SK-N-SH (cell line): ENCODE results near the gene FLG. TPM values are rescaled to one million over a fixed set of nuclear protein-coding genes. Genes with fewer than 3 reads are reported as not detected.

ENCODE experiments used
- CTCF ChIA-PET: fragments of 300-600, 350-600 bp; formaldehyde crosslinking; extraction: SDS; loops from one replicate; lab custom pipeline; 2021; lab: Yijun Ruan, JAX
- POLR2A ChIA-PET: fragments of 350-600 bp; sonication (Branson Sonifier 250); formaldehyde crosslinking; extraction: SDS; loops from one replicate; lab custom pipeline; 2020; ENCODE audit warnings: antibody characterized with exemption, inconsistent platforms; lab: Yijun Ruan, JAX
- DNase-seq: peaks from one replicate; pipeline ENCODE4 v3.0.0; 2012
- H2AFZ ChIP-seq: fragments of 200-600 bp; sonication (generic); 2 replicates; pipeline ENCODE4 v1.8.1; 2016; ENCODE audit warnings: antibody characterized with exemption, mild to moderate bottlenecking, low read depth
- H3F3A ChIP-seq: fragments of 200-600 bp; sonication (generic); replicated peaks from 2 replicates; pipeline ENCODE3; 2016; ENCODE audit warnings: antibody characterized with exemption, mild to moderate bottlenecking; ENCODE audit not compliant: insufficient read depth
- H3K27ac ChIP-seq, 2 experiments: fragments of 200-500 bp in 1 of 2; fragments of 200-600 bp in 1 of 2; sonication (Bioruptor generic) in 1 of 2; sonication (generic), shearing (Covaris generic) in 1 of 2; 2 replicates each; pipeline versions ENCODE4 v1.5.1 to v1.6.1; 2014 to 2016; ENCODE audit warnings: low read depth in 2 of 2, inconsistent platforms in 1 of 2, low read length in 1 of 2, mild to moderate bottlenecking in 1 of 2, mixed read lengths in 1 of 2
- H3K27me3 ChIP-seq: fragments of 200-600 bp; sonication (generic), shearing (Covaris generic); 2 replicates; pipeline ENCODE4 v1.6.1; 2016; ENCODE audit warnings: mixed run types; ENCODE audit not compliant: insufficient read depth
- H3K36me3 ChIP-seq, 2 experiments: fragments of 200-500 bp in 1 of 2; fragments of 200-600 bp in 1 of 2; sonication (Bioruptor generic) in 1 of 2; sonication (generic) in 1 of 2; replicated peaks in 1 of 2; 2 replicates each; pipeline versions ENCODE3 to v1.5.1; 2014 to 2016; ENCODE audit warnings: low read length in 1 of 2, mild to moderate bottlenecking in 1 of 2; ENCODE audit not compliant: insufficient read depth in 2 of 2, control insufficient read depth in 1 of 2
- H3K4me1 ChIP-seq, 2 experiments: fragments of 200-500 bp in 1 of 2; fragments of 200-600 bp in 1 of 2; sonication (Bioruptor generic) in 1 of 2; sonication (generic), shearing (Covaris generic) in 1 of 2; 2 replicates each; pipeline versions ENCODE4 v1.5.1 to v1.6.1; 2014 to 2016; ENCODE audit warnings: low read depth in 1 of 2, low read length in 1 of 2, mixed run types in 1 of 2; ENCODE audit not compliant: insufficient read depth in 2 of 2, control insufficient read depth in 1 of 2
- H3K4me2 ChIP-seq: fragments of 200-600 bp; sonication (generic), shearing (Covaris generic); 2 replicates; pipeline ENCODE4 v1.6.1; 2017; ENCODE audit warnings: mixed run types
- H3K4me3 ChIP-seq, 2 experiments: fragments of 200-500 bp in 1 of 2; fragments of 200-600 bp in 1 of 2; sonication (Bioruptor generic) in 1 of 2; sonication (generic), shearing (Covaris generic) in 1 of 2; 2 replicates each; pipeline versions ENCODE4 v1.5.1 to v1.8.1; 2014 to 2016; ENCODE audit warnings: low read depth in 2 of 2, inconsistent platforms in 1 of 2, low read length in 1 of 2, mild to moderate bottlenecking in 1 of 2, mixed read lengths in 1 of 2, moderate library complexity in 1 of 2
- H3K79me2 ChIP-seq: fragments of 200-600 bp; sonication (generic); 2 replicates; pipeline ENCODE4 v1.8.1; 2017; ENCODE audit warnings: mild to moderate bottlenecking; ENCODE audit not compliant: insufficient read depth
- H3K9ac ChIP-seq: fragments of 200-600 bp; sonication (generic); 2 replicates; pipeline ENCODE4 v1.6.1; 2017; ENCODE audit warnings: mixed run types
- H3K9me2 ChIP-seq: fragments of 200-600 bp; sonication (generic); 2 replicates; pipeline ENCODE4 v1.6.1; 2017; ENCODE audit warnings: mixed run types
- H3K9me3 ChIP-seq: fragments of 200-600 bp; sonication (generic); 2 replicates; pipeline ENCODE4 v1.6.1; 2017; ENCODE audit warnings: mixed run types, mild to moderate bottlenecking, moderate library complexity
- H4K20me1 ChIP-seq: fragments of 200-600 bp; sonication (generic); 2 replicates; pipeline ENCODE4 v1.6.1; 2017; ENCODE audit warnings: mild to moderate bottlenecking, mixed run types; ENCODE audit not compliant: insufficient read depth
- CHD2 ChIP-seq: fragments of 150-350 bp; IDR thresholded peaks from 2 replicates; pipeline ENCODE4 v1.6.1; 2018; ENCODE audit warnings: low read length; ENCODE audit not compliant: partially characterized antibody
- ELF1 ChIP-seq: IDR thresholded peaks from 2 replicates; pipeline ENCODE4 v1.4.0; 2012
- FOSL2 ChIP-seq: IDR thresholded peaks from 2 replicates; pipeline ENCODE4 v1.4.0; 2012; ENCODE audit warnings: low read depth, mild to moderate bottlenecking, moderate library complexity, borderline replicate concordance
- GABPA ChIP-seq: IDR thresholded peaks from 2 replicates; pipeline ENCODE4 v1.4.0; 2012; ENCODE audit warnings: low read depth, mild to moderate bottlenecking
- GATA2 ChIP-seq: sonication (generic); formaldehyde crosslinking; IDR thresholded peaks from 2 replicates; pipeline ENCODE4 v1.5.0; 2020; ENCODE audit warnings: mild to moderate bottlenecking, missing genetic modification reagents
- JUND ChIP-seq: IDR thresholded peaks from 2 replicates; pipeline ENCODE4 v1.4.0; 2012
- MXI1 ChIP-seq: IDR thresholded peaks from 2 replicates; pipeline ENCODE4 v1.6.1; 2012; ENCODE audit warnings: mild to moderate bottlenecking, low read depth, low read length, improper control_type of control experiment
- NRF1 ChIP-seq: IDR thresholded peaks from 2 replicates; pipeline ENCODE4 v1.6.1; 2012; ENCODE audit warnings: low read depth, mild to moderate bottlenecking, low read length
- POLR2AphosphoS5 ChIP-seq: IDR thresholded peaks from 2 replicates; pipeline ENCODE4 v1.6.1; 2012; ENCODE audit warnings: low read depth, low read length
- RFX5 ChIP-seq: IDR thresholded peaks from 2 replicates; pipeline ENCODE4 v1.6.1; 2012; ENCODE audit warnings: mild to moderate bottlenecking, improper control_type of control experiment, low read length
- TAF1 ChIP-seq: IDR thresholded peaks from 2 replicates; pipeline ENCODE4 v1.6.1; 2012; ENCODE audit warnings: low read depth, mild to moderate bottlenecking, low read length, moderate library complexity, borderline replicate concordance
- YY1 ChIP-seq: IDR thresholded peaks from 2 replicates; pipeline ENCODE4 v1.4.0; 2012; ENCODE audit warnings: low read depth, mild to moderate bottlenecking
- WGBS: methylation state at CpG from one replicate; pipeline ENCODE4 v1.1.6; 2017; ENCODE audit warnings: low lambda C conversion rate; 5-methylcytosine and 5-hydroxymethylcytosine counted together
- polyA plus RNA-seq, 3 experiments: library from polyadenylated mRNA; depleted of rRNA; stranded (reverse); fragments of >200 nt; gene quantifications; 2 replicates each; pipeline ENCODE4 v1.2.3, GENCODE V29; 2012
- TF ChIP-seq, protein P1 (sequence below): fragments of 150-350 bp; IDR thresholded peaks from 2 replicates; pipeline ENCODE4 v1.6.1; 2016; ENCODE audit warnings: mild to moderate bottlenecking, low read depth, low read length
- TF ChIP-seq, protein P2 (sequence below): IDR thresholded peaks from 2 replicates; pipeline ENCODE4; 2012
- TF ChIP-seq, protein P3 (sequence below): IDR thresholded peaks from 2 replicates; pipeline ENCODE4 v1.4.0; 2012; ENCODE audit warnings: low read depth
- TF ChIP-seq, protein P4 (sequence below): fragments of 200-600 bp; sonication (generic); IDR thresholded peaks from 2 replicates; pipeline ENCODE4 v1.6.1; 2017; ENCODE audit warnings: antibody characterized with exemption, mild to moderate bottlenecking, moderate library complexity
- TF ChIP-seq, protein P5 (sequence below): IDR thresholded peaks from 2 replicates; pipeline ENCODE4 v1.6.1; 2012; ENCODE audit warnings: mild to moderate bottlenecking, low read depth, low read length, moderate library complexity

Gene FLG
- polyA plus RNA-seq, 1 of the 3 experiments (the other 2 are of a cell fraction), result not detected

DNA sequence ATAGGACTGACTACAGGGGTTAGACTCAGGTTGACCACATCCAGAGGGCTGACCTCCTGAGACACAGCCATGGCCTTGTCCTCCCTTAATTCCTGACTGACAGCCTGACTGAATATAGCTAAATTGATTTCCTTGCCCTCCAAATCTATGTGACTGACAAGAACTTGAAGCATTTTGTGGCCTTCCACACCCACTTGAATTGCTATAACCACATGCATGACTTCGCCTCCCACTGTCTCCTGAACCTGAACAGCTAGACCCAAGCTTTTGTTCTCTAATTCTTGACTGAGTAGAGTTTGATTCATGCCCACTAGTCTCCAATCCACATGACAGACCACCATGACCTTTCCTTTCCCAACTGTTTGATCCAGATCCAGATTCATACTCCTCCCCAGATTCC, 31.7 kb upstream of the FLG start:
- Histone ChIP-seq H2AFZ (no peak overlapping the region), H3K36me3 (no peaks in the 10 kb centered on the region), H4K20me1 (no peaks in the 10 kb centered on the region), H3K9ac (no peak overlapping the region), H3F3A (no peaks in the 10 kb centered on the region), H3K27ac (no peak overlapping the region), H3K9me3 (no peaks in the 10 kb centered on the region), H3K4me3 (no peak overlapping the region), H3K9me2 (no peaks in the 10 kb centered on the region), H3K4me2 (no peak overlapping the region), H3K27me3 (no peaks in the 10 kb centered on the region), H3K79me2 (no peaks in the 10 kb centered on the region), H3K4me1 (no peaks in the 10 kb centered on the region)
- TF ChIP-seq JUND (no peak), GATA2 (CRISPR knock-in tag) (no peak), GABPA (no peak), RFX5 (no peak), CHD2 (no peak), NRF1 (no peak), TAF1 (no peak), ELF1 (no peak), FOSL2 (no peak), MXI1 (no peak)
- TF ChIP-seq, protein P1, sequence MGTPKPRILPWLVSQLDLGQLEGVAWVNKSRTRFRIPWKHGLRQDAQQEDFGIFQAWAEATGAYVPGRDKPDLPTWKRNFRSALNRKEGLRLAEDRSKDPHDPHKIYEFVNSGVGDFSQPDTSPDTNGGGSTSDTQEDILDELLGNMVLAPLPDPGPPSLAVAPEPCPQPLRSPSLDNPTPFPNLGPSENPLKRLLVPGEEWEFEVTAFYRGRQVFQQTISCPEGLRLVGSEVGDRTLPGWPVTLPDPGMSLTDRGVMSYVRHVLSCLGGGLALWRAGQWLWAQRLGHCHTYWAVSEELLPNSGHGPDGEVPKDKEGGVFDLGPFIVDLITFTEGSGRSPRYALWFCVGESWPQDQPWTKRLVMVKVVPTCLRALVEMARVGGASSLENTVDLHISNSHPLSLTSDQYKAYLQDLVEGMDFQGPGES, result no peak
- TF ChIP-seq, protein P2, sequence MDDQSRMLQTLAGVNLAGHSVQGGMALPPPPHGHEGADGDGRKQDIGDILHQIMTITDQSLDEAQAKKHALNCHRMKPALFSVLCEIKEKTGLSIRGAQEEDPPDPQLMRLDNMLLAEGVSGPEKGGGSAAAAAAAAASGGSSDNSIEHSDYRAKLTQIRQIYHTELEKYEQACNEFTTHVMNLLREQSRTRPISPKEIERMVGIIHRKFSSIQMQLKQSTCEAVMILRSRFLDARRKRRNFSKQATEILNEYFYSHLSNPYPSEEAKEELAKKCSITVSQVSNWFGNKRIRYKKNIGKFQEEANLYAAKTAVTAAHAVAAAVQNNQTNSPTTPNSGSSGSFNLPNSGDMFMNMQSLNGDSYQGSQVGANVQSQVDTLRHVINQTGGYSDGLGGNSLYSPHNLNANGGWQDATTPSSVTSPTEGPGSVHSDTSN, result no peak
- TF ChIP-seq, protein P3, sequence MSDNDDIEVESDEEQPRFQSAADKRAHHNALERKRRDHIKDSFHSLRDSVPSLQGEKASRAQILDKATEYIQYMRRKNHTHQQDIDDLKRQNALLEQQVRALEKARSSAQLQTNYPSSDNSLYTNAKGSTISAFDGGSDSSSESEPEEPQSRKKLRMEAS, result no peak
- ChIA-PET CTCF (interaction anchor here (0.6 to 2.3 kb wide), 2 partner anchors 9 to 103 kb away, joined by 3 to 11 read pairs; no protein-coding TSS in a partner anchor), POLR2A (no interaction called here)
- 8% methylated on average over 1 of the region's 1 CpG for WGBS
- DNase-seq, result no peak

DNA sequence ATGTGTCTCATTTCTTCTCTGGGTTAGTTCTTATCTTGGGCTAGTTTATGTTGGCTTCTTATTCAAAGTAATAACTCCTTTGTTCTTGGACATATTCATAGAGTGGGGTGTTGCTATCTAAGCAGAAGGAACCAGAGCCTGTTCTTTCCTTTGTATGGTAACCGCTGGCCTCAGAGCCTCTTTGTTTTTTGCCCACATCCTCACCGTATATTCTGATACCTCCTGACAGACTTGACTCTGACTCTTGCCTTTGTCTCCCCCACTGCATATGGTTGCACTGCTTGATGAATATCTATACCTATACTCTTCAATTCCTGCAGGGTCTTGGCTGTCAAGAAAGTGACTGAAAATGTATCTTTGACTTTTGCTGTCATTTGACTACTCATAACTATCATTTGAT, 24.6 kb upstream of the FLG start:
- POLR2A ChIA-PET, result no interaction called here
- TF ChIP-seq CHD2 (no peak), POLR2AphosphoS5 (no peak), YY1 (no peak), ELF1 (no peak), NRF1 (no peak), JUND (no peak)
- TF ChIP-seq, protein P1, result no peak
- TF ChIP-seq, protein P4, sequence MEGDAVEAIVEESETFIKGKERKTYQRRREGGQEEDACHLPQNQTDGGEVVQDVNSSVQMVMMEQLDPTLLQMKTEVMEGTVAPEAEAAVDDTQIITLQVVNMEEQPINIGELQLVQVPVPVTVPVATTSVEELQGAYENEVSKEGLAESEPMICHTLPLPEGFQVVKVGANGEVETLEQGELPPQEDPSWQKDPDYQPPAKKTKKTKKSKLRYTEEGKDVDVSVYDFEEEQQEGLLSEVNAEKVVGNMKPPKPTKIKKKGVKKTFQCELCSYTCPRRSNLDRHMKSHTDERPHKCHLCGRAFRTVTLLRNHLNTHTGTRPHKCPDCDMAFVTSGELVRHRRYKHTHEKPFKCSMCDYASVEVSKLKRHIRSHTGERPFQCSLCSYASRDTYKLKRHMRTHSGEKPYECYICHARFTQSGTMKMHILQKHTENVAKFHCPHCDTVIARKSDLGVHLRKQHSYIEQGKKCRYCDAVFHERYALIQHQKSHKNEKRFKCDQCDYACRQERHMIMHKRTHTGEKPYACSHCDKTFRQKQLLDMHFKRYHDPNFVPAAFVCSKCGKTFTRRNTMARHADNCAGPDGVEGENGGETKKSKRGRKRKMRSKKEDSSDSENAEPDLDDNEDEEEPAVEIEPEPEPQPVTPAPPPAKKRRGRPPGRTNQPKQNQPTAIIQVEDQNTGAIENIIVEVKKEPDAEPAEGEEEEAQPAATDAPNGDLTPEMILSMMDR, result no peak
- TF ChIP-seq, protein P2, result no peak
- TF ChIP-seq, protein P5, sequence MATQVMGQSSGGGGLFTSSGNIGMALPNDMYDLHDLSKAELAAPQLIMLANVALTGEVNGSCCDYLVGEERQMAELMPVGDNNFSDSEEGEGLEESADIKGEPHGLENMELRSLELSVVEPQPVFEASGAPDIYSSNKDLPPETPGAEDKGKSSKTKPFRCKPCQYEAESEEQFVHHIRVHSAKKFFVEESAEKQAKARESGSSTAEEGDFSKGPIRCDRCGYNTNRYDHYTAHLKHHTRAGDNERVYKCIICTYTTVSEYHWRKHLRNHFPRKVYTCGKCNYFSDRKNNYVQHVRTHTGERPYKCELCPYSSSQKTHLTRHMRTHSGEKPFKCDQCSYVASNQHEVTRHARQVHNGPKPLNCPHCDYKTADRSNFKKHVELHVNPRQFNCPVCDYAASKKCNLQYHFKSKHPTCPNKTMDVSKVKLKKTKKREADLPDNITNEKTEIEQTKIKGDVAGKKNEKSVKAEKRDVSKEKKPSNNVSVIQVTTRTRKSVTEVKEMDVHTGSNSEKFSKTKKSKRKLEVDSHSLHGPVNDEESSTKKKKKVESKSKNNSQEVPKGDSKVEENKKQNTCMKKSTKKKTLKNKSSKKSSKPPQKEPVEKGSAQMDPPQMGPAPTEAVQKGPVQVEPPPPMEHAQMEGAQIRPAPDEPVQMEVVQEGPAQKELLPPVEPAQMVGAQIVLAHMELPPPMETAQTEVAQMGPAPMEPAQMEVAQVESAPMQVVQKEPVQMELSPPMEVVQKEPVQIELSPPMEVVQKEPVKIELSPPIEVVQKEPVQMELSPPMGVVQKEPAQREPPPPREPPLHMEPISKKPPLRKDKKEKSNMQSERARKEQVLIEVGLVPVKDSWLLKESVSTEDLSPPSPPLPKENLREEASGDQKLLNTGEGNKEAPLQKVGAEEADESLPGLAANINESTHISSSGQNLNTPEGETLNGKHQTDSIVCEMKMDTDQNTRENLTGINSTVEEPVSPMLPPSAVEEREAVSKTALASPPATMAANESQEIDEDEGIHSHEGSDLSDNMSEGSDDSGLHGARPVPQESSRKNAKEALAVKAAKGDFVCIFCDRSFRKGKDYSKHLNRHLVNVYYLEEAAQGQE, result no peak
- TF ChIP-seq, protein P3, result no peak

More for the DNA sequence above, 24.6 kb upstream of the FLG start:
- H3K79me2 ChIP-seq, result no peaks in the 10 kb centered on the region
- CTCF ChIA-PET, result no interaction called here
- no peak overlapping the region for H2AFZ ChIP-seq
- no peak overlapping the region for H3K27ac ChIP-seq
- no peak overlapping the region for H3K4me3 ChIP-seq
- H3K4me1 ChIP-seq, result no peaks in the 10 kb centered on the region
- no peaks in the 10 kb centered on the region for H3K9me3 ChIP-seq
- H3K27me3 ChIP-seq, result no peaks in the 10 kb centered on the region
- H3K9ac ChIP-seq, result no peak overlapping the region
- 7% methylated on average over 2 of the region's 2 CpGs for WGBS
- no peaks in the 10 kb centered on the region for H3K36me3 ChIP-seq
- no peaks in the 10 kb centered on the region for H3F3A ChIP-seq
- no peaks in the 10 kb centered on the region for H4K20me1 ChIP-seq
- no peak for DNase-seq
- H3K4me2 ChIP-seq, result no peak overlapping the region
- H3K9me2 ChIP-seq, result no peaks in the 10 kb centered on the region
